Astrocyte (in vitro differentiated cells and primary cell): ENCODE data around the gene RENBP. TPM values are rescaled to one million over a fixed set of nuclear protein-coding genes. Genes with fewer than 3 reads are reported as not detected.
A peak's percentile ranks its signal among the peaks of the same experiment; 100 is the strongest.

ENCODE experiments used
- DNase-seq: peaks from one replicate; pipeline ENCODE4 v3.0.0-alpha.2; 2010; ENCODE audit warnings: low read depth
- FAIRE-seq: peaks from 2 replicates; lab custom pipeline; 2011; peaks lifted over from hg19 to GRCh38; lab: Jason Lieb, UNC
- H2AFZ ChIP-seq: 2 replicates; pipeline ENCODE4 v1.6.0; 2012; ENCODE audit warnings: low read depth, low read length, inconsistent platforms
- H3K27ac ChIP-seq: 2 replicates; pipeline ENCODE4 v1.5.1; 2011; ENCODE audit warnings: low read depth, low read length, inconsistent platforms
- H3K27me3 ChIP-seq: 2 replicates; pipeline ENCODE4 v1.6.0; 2011; ENCODE audit warnings: low read length, inconsistent platforms; ENCODE audit not compliant: insufficient read depth
- H3K36me3 ChIP-seq: 2 replicates; pipeline ENCODE4 v1.5.1; 2011; ENCODE audit warnings: low read length, inconsistent platforms; ENCODE audit not compliant: insufficient read depth
- H3K4me1 ChIP-seq: 2 replicates; pipeline ENCODE4 v1.5.1; 2011; ENCODE audit warnings: low read length, inconsistent platforms; ENCODE audit not compliant: insufficient read depth
- H3K4me2 ChIP-seq: 2 replicates; pipeline ENCODE4 v1.6.0; 2012; ENCODE audit warnings: low read length, inconsistent platforms
- H3K4me3 ChIP-seq: 2 replicates; pipeline ENCODE4 v1.5.1; 2011; ENCODE audit warnings: low read depth, mild to moderate bottlenecking, low read length, inconsistent platforms; ENCODE audit not compliant: insufficient read depth
- H3K79me2 ChIP-seq: 2 replicates; pipeline ENCODE4 v1.6.0; 2012; ENCODE audit warnings: mild to moderate bottlenecking, low read length, inconsistent platforms; ENCODE audit not compliant: insufficient read depth
- H3K9ac ChIP-seq: 2 replicates; pipeline ENCODE4 v1.6.0; 2012; ENCODE audit warnings: mild to moderate bottlenecking, low read length, inconsistent platforms
- H3K9me3 ChIP-seq: 2 replicates; pipeline ENCODE4 v1.5.1; 2012; ENCODE audit warnings: low read depth, mild to moderate bottlenecking, low read length, inconsistent platforms; ENCODE audit not compliant: insufficient read depth
- H4K20me1 ChIP-seq: 2 replicates; pipeline ENCODE4 v1.6.0; 2012; ENCODE audit warnings: low read length, inconsistent platforms; ENCODE audit not compliant: insufficient read depth
- H3K27ac Mint-ChIP-seq: one replicate; pipeline ENCODE4 v1.8.0; 2021; ENCODE audit warnings: mild to moderate bottlenecking, mixed read lengths; ENCODE audit not compliant: unreplicated experiment
- H3K27me3 Mint-ChIP-seq: one replicate; pipeline ENCODE4 v1.8.0; 2021; ENCODE audit warnings: low read depth, mixed read lengths; ENCODE audit not compliant: unreplicated experiment
- H3K36me3 Mint-ChIP-seq: one replicate; pipeline ENCODE4 v1.8.0; 2021; ENCODE audit warnings: low read depth, mixed read lengths; ENCODE audit not compliant: unreplicated experiment
- H3K4me1 Mint-ChIP-seq: one replicate; pipeline ENCODE4 v1.8.0; 2021; ENCODE audit warnings: low read depth, mixed read lengths; ENCODE audit not compliant: unreplicated experiment
- H3K4me3 Mint-ChIP-seq: one replicate; pipeline ENCODE4 v1.8.0; 2021; ENCODE audit warnings: mild to moderate bottlenecking, moderate library complexity, mixed read lengths; ENCODE audit not compliant: unreplicated experiment
- H3K9me3 Mint-ChIP-seq: one replicate; pipeline ENCODE4 v1.8.0; 2021; ENCODE audit warnings: mild to moderate bottlenecking, mixed read lengths; ENCODE audit not compliant: unreplicated experiment
- EZH2 ChIP-seq: IDR thresholded peaks from 2 replicates; pipeline ENCODE4 v1.6.1; 2012; ENCODE audit warnings: mild to moderate bottlenecking, low read length, inconsistent platforms; ENCODE audit not compliant: insufficient read depth
- total RNA-seq: library from RNA; stranded (reverse); gene quantifications from 2 replicates; pipeline ENCODE4 v1.2.1, GENCODE V29; 2021
- TF ChIP-seq, protein P1 (sequence below): IDR thresholded peaks from 2 replicates; pipeline ENCODE4 v1.5.1; 2011; ENCODE audit warnings: low read depth, mild to moderate bottlenecking, inconsistent platforms, low read length, moderate library complexity; ENCODE audit not compliant: insufficient read depth

The RENBP gene
- total RNA-seq, 1 donor from 2014 or later: 2.2 TPM

- H3K4me3 Mint-ChIP-seq: no peak overlapping the region
- Histone ChIP-seq H4K20me1 (peaks cover 55% of the 10 kb centered on the region), H3K4me1 (peaks cover 1% of the 10 kb centered on the region), H3K9ac (no peak overlapping the region), H3K9me3 (no peaks in the 10 kb centered on the region), H3K79me2 (peaks cover 57% of the 10 kb centered on the region), H3K4me2 (no peak overlapping the region), H3K27ac (no peak overlapping the region), H2AFZ (no peak overlapping the region), H3K4me3 (no peak overlapping the region), H3K36me3 (peaks cover 5% of the 10 kb centered on the region), H3K27me3 (no peaks in the 10 kb centered on the region)
- FAIRE-seq (no peak), DNase-seq (no peak)
- H3K27ac Mint-ChIP-seq: no peak overlapping the region
- no peaks in the 10 kb centered on the region for H3K9me3 Mint-ChIP-seq
- H3K27me3 Mint-ChIP-seq: no peaks in the 10 kb centered on the region
- TF ChIP-seq EZH2: no peak
- TF ChIP-seq, protein P1, sequence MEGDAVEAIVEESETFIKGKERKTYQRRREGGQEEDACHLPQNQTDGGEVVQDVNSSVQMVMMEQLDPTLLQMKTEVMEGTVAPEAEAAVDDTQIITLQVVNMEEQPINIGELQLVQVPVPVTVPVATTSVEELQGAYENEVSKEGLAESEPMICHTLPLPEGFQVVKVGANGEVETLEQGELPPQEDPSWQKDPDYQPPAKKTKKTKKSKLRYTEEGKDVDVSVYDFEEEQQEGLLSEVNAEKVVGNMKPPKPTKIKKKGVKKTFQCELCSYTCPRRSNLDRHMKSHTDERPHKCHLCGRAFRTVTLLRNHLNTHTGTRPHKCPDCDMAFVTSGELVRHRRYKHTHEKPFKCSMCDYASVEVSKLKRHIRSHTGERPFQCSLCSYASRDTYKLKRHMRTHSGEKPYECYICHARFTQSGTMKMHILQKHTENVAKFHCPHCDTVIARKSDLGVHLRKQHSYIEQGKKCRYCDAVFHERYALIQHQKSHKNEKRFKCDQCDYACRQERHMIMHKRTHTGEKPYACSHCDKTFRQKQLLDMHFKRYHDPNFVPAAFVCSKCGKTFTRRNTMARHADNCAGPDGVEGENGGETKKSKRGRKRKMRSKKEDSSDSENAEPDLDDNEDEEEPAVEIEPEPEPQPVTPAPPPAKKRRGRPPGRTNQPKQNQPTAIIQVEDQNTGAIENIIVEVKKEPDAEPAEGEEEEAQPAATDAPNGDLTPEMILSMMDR: no peak
- peaks cover 4% of the 10 kb centered on the region for H3K4me1 Mint-ChIP-seq
- peaks cover 7% of the 10 kb centered on the region for H3K36me3 Mint-ChIP-seq
These were observed 16.8 kb upstream of the RENBP start for GRCh38 chrX:153961292-153961691.

GRCh38 chrX:153960786-153961185 lies 16.3 kb upstream of the RENBP start:
- DNase-seq (no peak), FAIRE-seq (no peak)
- no peak for TF ChIP-seq EZH2
- TF ChIP-seq, protein P1: no peak
- Mint-ChIP-seq H3K9me3 (no peaks in the 10 kb centered on the region), H3K36me3 (peaks cover 7% of the 10 kb centered on the region), H3K4me1 (no peaks in the 10 kb centered on the region), H3K4me3 (no peak overlapping the region), H3K27me3 (no peaks in the 10 kb centered on the region), H3K27ac (no peak overlapping the region)
- Histone ChIP-seq H3K36me3 (peaks cover 5% of the 10 kb centered on the region), H4K20me1 (peaks cover 50% of the 10 kb centered on the region), H3K4me1 (no peaks in the 10 kb centered on the region), H3K9ac (no peak overlapping the region), H3K4me3 (no peak overlapping the region), H3K27me3 (no peaks in the 10 kb centered on the region), H3K79me2 (peaks cover 52% of the 10 kb centered on the region), H3K4me2 (no peak overlapping the region), H3K9me3 (no peaks in the 10 kb centered on the region), H2AFZ (no peak overlapping the region), H3K27ac (no peak overlapping the region)

GRCh38 chrX:153960077-153960476 lies 15.6 kb upstream of the RENBP start:
- Histone ChIP-seq H3K27ac (no peak overlapping the region), H3K36me3 (peaks cover 5% of the 10 kb centered on the region), H3K79me2 (peaks cover 45% of the 10 kb centered on the region), H3K4me2 (no peak overlapping the region), H3K27me3 (no peaks in the 10 kb centered on the region), H2AFZ (no peak overlapping the region), H3K9ac (no peak overlapping the region), H4K20me1 (peaks cover 43% of the 10 kb centered on the region), H3K4me1 (no peaks in the 10 kb centered on the region), H3K9me3 (no peaks in the 10 kb centered on the region), H3K4me3 (no peak overlapping the region)
- Mint-ChIP-seq H3K27me3 (no peaks in the 10 kb centered on the region), H3K36me3 (peaks cover 7% of the 10 kb centered on the region), H3K4me1 (no peaks in the 10 kb centered on the region), H3K27ac (peak overlapping the region; percentile 66), H3K9me3 (no peaks in the 10 kb centered on the region), H3K4me3 (no peak overlapping the region)
- no peak for TF ChIP-seq EZH2
- TF ChIP-seq, protein P1: no peak
- DNase-seq (no peak), FAIRE-seq (no peak)
